ENCODE results near the gene ESD.
"Not testable (repeated sequence)": the region's sequence is repeated elsewhere in the genome, so short reads cannot be mapped to it uniquely, and the experiment has no call there.

The ESD gene

GRCh38 chr13:46817095-46817494, 20.1 kb upstream of the ESD start:
- no peak overlapping the region for H3K4me3 Mint-ChIP-seq
- H3K36me3 Mint-ChIP-seq (ENCODE audit: low read depth): no peaks in the 10 kb centered on the region
- no peaks in the 10 kb centered on the region for H3K27me3 Mint-ChIP-seq (ENCODE audit: low read depth, poor library complexity)
- H3K4me1 Mint-ChIP-seq: peaks cover 5% of the 10 kb centered on the region
- DNase-seq: no peak
- no peak for TF ChIP-seq CTCF (IDR thresholded peaks at IDR 0.05)
- H3K27ac Mint-ChIP-seq: no peak overlapping the region
- H3K9me3 Mint-ChIP-seq: peaks cover 14% of the 10 kb centered on the region

- peaks cover 5% of the 10 kb centered on the region for H3K4me1 Mint-ChIP-seq
Measured at GRCh38 chr13:46816371-46816770, 19.4 kb upstream of the ESD start.

GRCh38 chr13:46812301-46812797, 15.4 kb upstream of the ESD start:
- H3K27ac Mint-ChIP-seq: no peak overlapping the region
- DNase-seq: no peak
- peaks cover 1% of the 10 kb centered on the region for H3K4me1 Mint-ChIP-seq
- no peak overlapping the region for H3K4me3 Mint-ChIP-seq
- H3K27me3 Mint-ChIP-seq (ENCODE audit: low read depth, poor library complexity): no peaks in the 10 kb centered on the region
- H3K9me3 Mint-ChIP-seq: peaks cover 26% of the 10 kb centered on the region
- no peaks in the 10 kb centered on the region for H3K36me3 Mint-ChIP-seq (ENCODE audit: low read depth)
- no peak for TF ChIP-seq CTCF (IDR thresholded peaks at IDR 0.05)

More at GRCh38 chr13:46816371-46816770, 19.4 kb upstream of the ESD start:
- no peak for TF ChIP-seq CTCF (IDR thresholded peaks at IDR 0.05)
- H3K9me3 Mint-ChIP-seq: peaks cover 21% of the 10 kb centered on the region
- H3K27ac Mint-ChIP-seq: no peak overlapping the region
- DNase-seq: no peak
- no peaks in the 10 kb centered on the region for H3K36me3 Mint-ChIP-seq (ENCODE audit: low read depth)
- no peak overlapping the region for H3K4me3 Mint-ChIP-seq
- H3K27me3 Mint-ChIP-seq (ENCODE audit: low read depth, poor library complexity): no peaks in the 10 kb centered on the region

- H3K4me3 Mint-ChIP-seq: no peak overlapping the region
- no peaks in the 10 kb centered on the region for H3K27me3 Mint-ChIP-seq (ENCODE audit: low read depth, poor library complexity)
- no peak for TF ChIP-seq CTCF (IDR thresholded peaks at IDR 0.05)
- DNase-seq: no peak
- H3K4me1 Mint-ChIP-seq: no peaks in the 10 kb centered on the region
- no peak overlapping the region for H3K27ac Mint-ChIP-seq
- H3K36me3 Mint-ChIP-seq (ENCODE audit: low read depth): no peaks in the 10 kb centered on the region
- peaks cover 26% of the 10 kb centered on the region for H3K9me3 Mint-ChIP-seq
Measured at GRCh38 chr13:46810440-46810839, 13.5 kb upstream of the ESD start.

- DNase-seq; H3K4me1 Mint-ChIP-seq; H3K4me3 Mint-ChIP-seq; H3K9me3 Mint-ChIP-seq; H3K27ac Mint-ChIP-seq; H3K27me3 Mint-ChIP-seq (ENCODE audit: low read depth, poor library complexity); H3K36me3 Mint-ChIP-seq (ENCODE audit: low read depth): not testable (repeated sequence)
Measured at GRCh38 chr13:46804921-46805320, 8.0 kb upstream of the ESD start.

- no peak for DNase-seq
- no peaks in the 10 kb centered on the region for H3K4me1 Mint-ChIP-seq
- H3K27ac Mint-ChIP-seq: no peak overlapping the region
- no peak overlapping the region for H3K4me3 Mint-ChIP-seq
- no peaks in the 10 kb centered on the region for H3K9me3 Mint-ChIP-seq
- no peaks in the 10 kb centered on the region for H3K27me3 Mint-ChIP-seq (ENCODE audit: low read depth, poor library complexity)
- H3K36me3 Mint-ChIP-seq (ENCODE audit: low read depth): no peaks in the 10 kb centered on the region
- TF ChIP-seq CTCF (IDR thresholded peaks at IDR 0.05): no peak
Measured at GRCh38 chr13:46804391-46804815, 7.4 kb upstream of the ESD start.

Measured in nephron progenitor cell (in vitro differentiated cells).